HL-60 (cell line): ENCODE results near the gene VAV2.

ENCODE experiments used
- DNase-seq, 2 experiments: peaks; one replicate each; pipeline ENCODE4 v3.0.0-alpha.2; 2010 to 2020; ENCODE audit warnings: low read depth in 1 of 2, low spot score in 1 of 2
- H3K27ac ChIP-seq: fragments of 250-450 bp; sonication (Bioruptor Pico); replicated peaks from 2 replicates; pipeline ENCODE4 v1.5.1; 2020; ENCODE audit warnings: mild to moderate bottlenecking, moderate library complexity
- H3K27me3 ChIP-seq: fragments of 250-450 bp; sonication (Bioruptor Pico); 2 replicates; pipeline ENCODE4 v1.5.1; 2021; ENCODE audit warnings: mild to moderate bottlenecking, moderate library complexity; ENCODE audit not compliant: insufficient read depth, poor library complexity, severe bottlenecking
- H3K4me3 ChIP-seq: replicated peaks from 2 replicates; pipeline ENCODE4 v1.5.1; 2011; ENCODE audit warnings: mild to moderate bottlenecking, control low read depth, low read length; ENCODE audit not compliant: insufficient read depth
- GABPA ChIP-seq: IDR thresholded peaks from 2 replicates; pipeline ENCODE4 v1.6.1; 2012; ENCODE audit warnings: low read depth
- POLR2AphosphoS5 ChIP-seq: IDR thresholded peaks from 2 replicates; pipeline ENCODE4 v1.6.1; 2012; ENCODE audit warnings: low read depth
- SPI1 ChIP-seq: IDR thresholded peaks from 2 replicates; pipeline ENCODE4 v1.6.1; 2012; ENCODE audit warnings: low read depth, mild to moderate bottlenecking, borderline replicate concordance
- TF ChIP-seq, protein P1 (sequence below): IDR thresholded peaks from one replicate; pipeline ENCODE4 v1.5.1; 2011; ENCODE audit warnings: low read length, control low read depth, inconsistent platforms; ENCODE audit not compliant: insufficient read depth
- TF ChIP-seq, protein P2 (sequence below): IDR thresholded peaks from 2 replicates; pipeline ENCODE4 v1.6.1; 2012; ENCODE audit warnings: low read depth; ENCODE audit not compliant: insufficient replicate concordance

VAV2 gene

GRCh38 chr9:133758228-133758627, 233.9 kb downstream of the VAV2 start:
- H3K27ac ChIP-seq: no peak overlapping the region
- TF ChIP-seq, protein P1, sequence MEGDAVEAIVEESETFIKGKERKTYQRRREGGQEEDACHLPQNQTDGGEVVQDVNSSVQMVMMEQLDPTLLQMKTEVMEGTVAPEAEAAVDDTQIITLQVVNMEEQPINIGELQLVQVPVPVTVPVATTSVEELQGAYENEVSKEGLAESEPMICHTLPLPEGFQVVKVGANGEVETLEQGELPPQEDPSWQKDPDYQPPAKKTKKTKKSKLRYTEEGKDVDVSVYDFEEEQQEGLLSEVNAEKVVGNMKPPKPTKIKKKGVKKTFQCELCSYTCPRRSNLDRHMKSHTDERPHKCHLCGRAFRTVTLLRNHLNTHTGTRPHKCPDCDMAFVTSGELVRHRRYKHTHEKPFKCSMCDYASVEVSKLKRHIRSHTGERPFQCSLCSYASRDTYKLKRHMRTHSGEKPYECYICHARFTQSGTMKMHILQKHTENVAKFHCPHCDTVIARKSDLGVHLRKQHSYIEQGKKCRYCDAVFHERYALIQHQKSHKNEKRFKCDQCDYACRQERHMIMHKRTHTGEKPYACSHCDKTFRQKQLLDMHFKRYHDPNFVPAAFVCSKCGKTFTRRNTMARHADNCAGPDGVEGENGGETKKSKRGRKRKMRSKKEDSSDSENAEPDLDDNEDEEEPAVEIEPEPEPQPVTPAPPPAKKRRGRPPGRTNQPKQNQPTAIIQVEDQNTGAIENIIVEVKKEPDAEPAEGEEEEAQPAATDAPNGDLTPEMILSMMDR: no peak
- DNase-seq: no peak
- H3K27me3 ChIP-seq: no peaks in the 10 kb centered on the region
- no peak overlapping the region for H3K4me3 ChIP-seq

GRCh38 chr9:133754688-133755227, 237.4 kb downstream of the VAV2 start:
- Histone ChIP-seq H3K27ac (no peak overlapping the region), H3K27me3 (no peaks in the 10 kb centered on the region), H3K4me3 (no peak overlapping the region)
- TF ChIP-seq, protein P1: no peak
- TF ChIP-seq, protein P2, sequence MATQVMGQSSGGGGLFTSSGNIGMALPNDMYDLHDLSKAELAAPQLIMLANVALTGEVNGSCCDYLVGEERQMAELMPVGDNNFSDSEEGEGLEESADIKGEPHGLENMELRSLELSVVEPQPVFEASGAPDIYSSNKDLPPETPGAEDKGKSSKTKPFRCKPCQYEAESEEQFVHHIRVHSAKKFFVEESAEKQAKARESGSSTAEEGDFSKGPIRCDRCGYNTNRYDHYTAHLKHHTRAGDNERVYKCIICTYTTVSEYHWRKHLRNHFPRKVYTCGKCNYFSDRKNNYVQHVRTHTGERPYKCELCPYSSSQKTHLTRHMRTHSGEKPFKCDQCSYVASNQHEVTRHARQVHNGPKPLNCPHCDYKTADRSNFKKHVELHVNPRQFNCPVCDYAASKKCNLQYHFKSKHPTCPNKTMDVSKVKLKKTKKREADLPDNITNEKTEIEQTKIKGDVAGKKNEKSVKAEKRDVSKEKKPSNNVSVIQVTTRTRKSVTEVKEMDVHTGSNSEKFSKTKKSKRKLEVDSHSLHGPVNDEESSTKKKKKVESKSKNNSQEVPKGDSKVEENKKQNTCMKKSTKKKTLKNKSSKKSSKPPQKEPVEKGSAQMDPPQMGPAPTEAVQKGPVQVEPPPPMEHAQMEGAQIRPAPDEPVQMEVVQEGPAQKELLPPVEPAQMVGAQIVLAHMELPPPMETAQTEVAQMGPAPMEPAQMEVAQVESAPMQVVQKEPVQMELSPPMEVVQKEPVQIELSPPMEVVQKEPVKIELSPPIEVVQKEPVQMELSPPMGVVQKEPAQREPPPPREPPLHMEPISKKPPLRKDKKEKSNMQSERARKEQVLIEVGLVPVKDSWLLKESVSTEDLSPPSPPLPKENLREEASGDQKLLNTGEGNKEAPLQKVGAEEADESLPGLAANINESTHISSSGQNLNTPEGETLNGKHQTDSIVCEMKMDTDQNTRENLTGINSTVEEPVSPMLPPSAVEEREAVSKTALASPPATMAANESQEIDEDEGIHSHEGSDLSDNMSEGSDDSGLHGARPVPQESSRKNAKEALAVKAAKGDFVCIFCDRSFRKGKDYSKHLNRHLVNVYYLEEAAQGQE: no peak
- TF ChIP-seq POLR2AphosphoS5: no peak
- no peak for TF ChIP-seq GABPA
- no peak for TF ChIP-seq SPI1
- no peak for DNase-seq

- H3K4me3 ChIP-seq: no peak overlapping the region
- DNase-seq: no peak
- no peaks in the 10 kb centered on the region for H3K27me3 ChIP-seq
- TF ChIP-seq SPI1 (no peak), POLR2AphosphoS5 (no peak), GABPA (no peak)
- TF ChIP-seq, protein P2: no peak
- TF ChIP-seq, protein P1: no peak
- H3K27ac ChIP-seq: no peak overlapping the region
These were observed 237.9 kb downstream of the VAV2 start for GRCh38 chr9:133754187-133754586.
